A549 (cell line): ENCODE data around the gene BPGM.
A peak's percentile ranks its signal among the peaks of the same experiment; 100 is the strongest.

Experiments
- BHLHE40 ChIP-seq: IDR thresholded peaks from 2 replicates; pipeline ENCODE4 v1.6.1; 2012; ENCODE audit warnings: low read depth, low read length, inconsistent platforms
- CTCF ChIP-seq: fragments of >200 bp; sonication (Bioruptor Twin); formaldehyde crosslinking; IDR thresholded peaks from 3 replicates; pipeline ENCODE4 v1.5.1; 2016
- JUNB ChIP-seq: fragments of >200 bp; sonication (Bioruptor Twin); formaldehyde crosslinking; IDR thresholded peaks from 2 replicates; pipeline ENCODE4 v1.6.1; 2016
- POLR2A ChIP-seq: IDR thresholded peaks from 2 replicates; pipeline ENCODE4 v1.6.1; 2012; ENCODE audit warnings: mild to moderate bottlenecking, low read length
- RAD21 ChIP-seq, 2 experiments: fragments of >200 bp in 1 of 2; sonication (Bioruptor Twin) in 1 of 2; formaldehyde crosslinking in 1 of 2; IDR thresholded peaks in 1 of 2; conservative IDR thresholded peaks in 1 of 2; 2 replicates in 1 of 2; 3 replicates in 1 of 2; pipeline ENCODE4 v1.6.1; 2012 to 2018; ENCODE audit warnings: inconsistent platforms in 1 of 2
- USF2 ChIP-seq: fragments of 450-650 bp; IDR thresholded peaks from 2 replicates; pipeline ENCODE4 v1.6.1; 2014; ENCODE audit warnings: antibody characterized with exemption

- TF ChIP-seq JUNB (no peak), CTCF (peak; percentile 99), RAD21 (conservative IDR thresholded peaks at IDR 0.05 in 1 of 2, IDR thresholded peaks at IDR 0.05 in 1 of 2) (peak; percentile 100), USF2 (no peak), POLR2A (no peak), BHLHE40 (no peak)
Measured at GRCh38 chr7:134605978-134606923, 40.4 kb upstream of the BPGM start.
